VCaP (cell line): ENCODE results near the gene WDR76.

Source experiments
- H3K27ac ChIP-seq: fragments of 450-650 bp; 2 replicates; pipeline ENCODE4 v1.5.1; 2017
- TF ChIP-seq, protein P1 (sequence below): fragments of 450-650 bp; conservative IDR thresholded peaks from 2 replicates; pipeline ENCODE4 v1.5.1; 2017; ENCODE audit warnings: mild to moderate bottlenecking, moderate library complexity

Gene WDR76

DNA sequence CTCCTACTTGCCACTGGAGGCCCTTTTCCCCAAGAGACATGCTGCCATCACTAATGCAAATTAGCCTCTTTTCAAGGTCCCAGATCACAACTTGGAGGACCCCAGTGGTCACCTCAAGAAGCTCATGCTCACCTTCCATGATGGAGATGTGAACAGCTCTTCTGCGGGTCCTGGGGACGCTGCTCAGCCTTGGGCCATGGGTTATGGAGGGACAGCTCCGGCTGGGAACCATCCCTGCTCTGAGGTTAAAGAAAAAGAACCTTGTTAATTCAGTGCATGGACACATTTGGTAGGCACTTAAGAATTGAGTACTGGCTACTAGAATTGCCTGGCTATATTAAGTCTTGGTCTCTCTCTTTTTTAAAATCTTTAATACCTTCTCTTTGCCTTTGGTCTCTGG lies 56.8 kb downstream of the WDR76 start:
- H3K27ac ChIP-seq: no peak overlapping the region
- TF ChIP-seq, protein P1, sequence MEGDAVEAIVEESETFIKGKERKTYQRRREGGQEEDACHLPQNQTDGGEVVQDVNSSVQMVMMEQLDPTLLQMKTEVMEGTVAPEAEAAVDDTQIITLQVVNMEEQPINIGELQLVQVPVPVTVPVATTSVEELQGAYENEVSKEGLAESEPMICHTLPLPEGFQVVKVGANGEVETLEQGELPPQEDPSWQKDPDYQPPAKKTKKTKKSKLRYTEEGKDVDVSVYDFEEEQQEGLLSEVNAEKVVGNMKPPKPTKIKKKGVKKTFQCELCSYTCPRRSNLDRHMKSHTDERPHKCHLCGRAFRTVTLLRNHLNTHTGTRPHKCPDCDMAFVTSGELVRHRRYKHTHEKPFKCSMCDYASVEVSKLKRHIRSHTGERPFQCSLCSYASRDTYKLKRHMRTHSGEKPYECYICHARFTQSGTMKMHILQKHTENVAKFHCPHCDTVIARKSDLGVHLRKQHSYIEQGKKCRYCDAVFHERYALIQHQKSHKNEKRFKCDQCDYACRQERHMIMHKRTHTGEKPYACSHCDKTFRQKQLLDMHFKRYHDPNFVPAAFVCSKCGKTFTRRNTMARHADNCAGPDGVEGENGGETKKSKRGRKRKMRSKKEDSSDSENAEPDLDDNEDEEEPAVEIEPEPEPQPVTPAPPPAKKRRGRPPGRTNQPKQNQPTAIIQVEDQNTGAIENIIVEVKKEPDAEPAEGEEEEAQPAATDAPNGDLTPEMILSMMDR: no peak

DNA sequence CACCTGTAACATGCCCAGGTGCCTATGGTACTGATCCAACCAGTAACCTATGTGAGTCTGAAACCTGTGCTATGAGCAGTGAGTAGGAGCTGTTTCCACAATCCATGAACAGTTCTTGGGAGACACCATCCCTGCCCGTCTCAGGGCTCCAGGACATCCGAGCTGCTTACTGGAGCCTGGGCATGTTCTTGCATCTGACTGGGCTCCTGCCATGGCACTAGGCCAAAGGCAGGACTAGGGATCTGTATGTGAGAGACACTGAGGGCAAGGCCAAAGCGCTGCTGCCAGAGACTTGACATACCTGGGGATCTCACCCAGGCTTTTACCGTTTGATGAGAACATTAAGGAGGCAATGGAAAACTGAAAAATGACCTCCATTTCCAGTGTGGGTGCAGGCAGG lies 59.8 kb downstream of the WDR76 start:
- TF ChIP-seq, protein P1: no peak
- H3K27ac ChIP-seq: no peak overlapping the region

DNA sequence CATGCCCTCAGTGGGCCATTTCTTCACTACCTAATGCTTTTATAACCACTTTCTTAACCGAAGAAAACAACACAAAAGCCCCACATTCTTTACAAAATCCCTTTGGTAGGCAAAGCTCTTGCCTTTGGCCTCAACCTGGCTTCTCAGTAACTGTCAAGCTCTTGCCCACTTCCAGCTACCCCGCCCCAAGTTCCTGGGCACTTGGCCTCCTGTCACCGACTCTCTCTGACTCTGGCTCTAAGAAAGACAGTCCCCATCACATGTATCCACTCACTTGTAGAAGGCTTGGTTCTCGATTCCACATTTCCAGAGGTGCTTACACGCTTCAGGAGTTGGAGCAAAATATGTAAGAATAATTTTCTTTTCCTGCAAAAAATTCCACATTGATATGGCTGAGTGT lies 61.1 kb downstream of the WDR76 start:
- TF ChIP-seq, protein P1: no peak
- no peak overlapping the region for H3K27ac ChIP-seq

DNA sequence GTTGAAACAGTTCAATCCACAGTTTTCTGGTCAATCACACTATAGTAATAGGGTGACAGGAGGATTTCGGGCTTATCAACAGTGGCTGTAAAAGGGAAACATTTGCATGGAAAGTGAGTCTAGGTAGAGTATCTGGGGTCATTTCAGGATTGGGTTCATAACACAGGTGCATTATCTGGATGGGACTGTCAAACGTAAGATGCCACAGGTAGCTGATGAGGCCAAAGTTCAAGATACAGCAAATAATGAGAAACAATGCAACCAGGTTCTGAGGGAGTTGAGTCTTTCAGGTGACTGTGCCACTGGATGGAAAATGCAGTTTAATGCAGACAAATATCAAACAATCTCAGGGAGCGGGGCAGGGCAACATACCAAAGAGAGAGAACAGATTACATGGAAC lies 62.2 kb downstream of the WDR76 start:
- no peak overlapping the region for H3K27ac ChIP-seq
- TF ChIP-seq, protein P1: no peak

DNA sequence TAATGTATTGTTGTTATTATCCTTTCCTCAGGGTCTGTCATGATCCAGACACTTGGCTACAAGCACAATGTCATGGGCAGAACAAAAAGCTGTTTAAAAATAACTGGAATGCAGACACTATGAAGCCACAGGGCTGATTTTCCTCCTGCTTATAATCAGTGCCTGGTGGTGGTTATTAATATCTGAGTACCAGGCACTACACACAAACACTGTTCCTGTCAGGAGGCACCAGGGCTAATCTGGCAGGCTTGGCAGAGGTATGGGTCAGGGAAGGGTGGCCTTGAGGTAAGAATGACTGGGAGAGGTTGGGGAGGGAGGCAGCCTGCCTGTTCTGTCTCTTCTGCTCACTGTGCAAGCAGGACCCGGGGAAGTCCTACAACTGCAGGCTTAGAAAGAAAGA lies 67.2 kb downstream of the WDR76 start:
- TF ChIP-seq, protein P1: no peak
- no peak overlapping the region for H3K27ac ChIP-seq

DNA sequence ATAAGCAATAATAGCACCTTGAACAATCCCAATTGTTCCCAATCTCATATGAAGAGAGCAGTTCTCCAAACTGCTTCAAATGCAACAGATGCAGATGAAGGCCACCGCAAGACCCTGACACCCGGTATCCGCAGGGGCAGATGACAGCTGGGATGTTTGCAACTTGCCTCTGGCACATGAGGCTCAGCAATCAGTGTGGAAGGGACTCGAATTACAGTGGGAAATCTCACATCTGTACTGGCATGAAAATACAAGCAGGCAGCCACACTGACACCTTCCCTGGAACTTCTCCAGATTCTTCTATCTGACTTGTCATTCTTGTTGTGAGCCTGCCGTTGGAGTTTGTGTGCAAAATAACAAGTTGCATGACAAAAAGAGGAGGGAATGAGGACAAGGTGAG lies 68.8 kb downstream of the WDR76 start:
- H3K27ac ChIP-seq: no peak overlapping the region
- TF ChIP-seq, protein P1: no peak

DNA sequence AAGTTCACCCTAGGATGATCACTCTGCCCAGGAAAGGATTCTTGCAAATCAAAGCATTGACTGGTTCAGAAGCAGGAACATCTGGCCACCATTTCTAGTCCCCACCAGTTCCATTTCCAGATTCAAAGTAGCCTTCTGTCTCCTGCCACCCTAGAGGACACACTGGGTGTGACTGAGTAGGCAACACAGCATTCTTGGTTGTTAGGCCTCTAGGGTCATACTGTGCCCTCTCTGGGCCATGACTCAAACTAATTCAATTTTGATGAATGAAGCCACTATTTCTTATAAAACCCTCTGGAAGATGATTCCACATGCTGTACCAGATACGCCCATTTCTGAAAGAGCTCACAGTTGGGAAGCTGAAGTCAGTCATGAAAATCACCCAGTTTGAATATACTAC lies 69.7 kb downstream of the WDR76 start:
- TF ChIP-seq, protein P1: no peak
- H3K27ac ChIP-seq: no peak overlapping the region

DNA sequence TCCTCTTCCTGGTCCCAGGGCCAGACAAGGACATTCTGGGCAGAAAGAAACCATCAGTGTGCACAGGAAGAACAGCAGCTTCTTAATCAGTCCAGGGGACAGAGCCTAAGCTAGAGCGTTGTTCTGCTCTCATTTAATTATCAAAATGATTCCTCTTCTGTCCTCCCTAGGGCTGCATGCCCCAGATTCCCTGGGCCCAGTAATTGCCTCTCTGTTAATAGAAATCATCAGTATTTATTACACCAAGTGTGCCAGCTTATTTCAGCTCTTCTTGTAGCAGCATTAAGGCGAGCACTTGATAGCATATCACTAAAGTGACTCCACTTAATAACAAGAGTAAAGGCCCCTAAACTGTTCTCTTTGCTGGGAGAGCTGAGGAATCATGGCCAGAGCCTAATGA lies 72.1 kb downstream of the WDR76 start:
- no peak overlapping the region for H3K27ac ChIP-seq
- TF ChIP-seq, protein P1: no peak
